Astrocyte (in vitro differentiated cells and primary cell): ENCODE results near the gene FARS2. TPM values are rescaled to one million over a fixed set of nuclear protein-coding genes. Genes with fewer than 3 reads are reported as not detected.

ENCODE experiments used
- DNase-seq: peaks from one replicate; pipeline ENCODE4 v3.0.0-alpha.2; 2010; ENCODE audit warnings: low read depth
- FAIRE-seq: peaks from 2 replicates; lab custom pipeline; 2011; peaks lifted over from hg19 to GRCh38; lab: Jason Lieb, UNC
- H2AFZ ChIP-seq: 2 replicates; pipeline ENCODE4 v1.6.0; 2012; ENCODE audit warnings: low read depth, low read length, inconsistent platforms
- H3K27ac ChIP-seq: 2 replicates; pipeline ENCODE4 v1.5.1; 2011; ENCODE audit warnings: low read depth, low read length, inconsistent platforms
- H3K27me3 ChIP-seq: 2 replicates; pipeline ENCODE4 v1.6.0; 2011; ENCODE audit warnings: low read length, inconsistent platforms; ENCODE audit not compliant: insufficient read depth
- H3K36me3 ChIP-seq: 2 replicates; pipeline ENCODE4 v1.5.1; 2011; ENCODE audit warnings: low read length, inconsistent platforms; ENCODE audit not compliant: insufficient read depth
- H3K4me1 ChIP-seq: 2 replicates; pipeline ENCODE4 v1.5.1; 2011; ENCODE audit warnings: low read length, inconsistent platforms; ENCODE audit not compliant: insufficient read depth
- H3K4me2 ChIP-seq: 2 replicates; pipeline ENCODE4 v1.6.0; 2012; ENCODE audit warnings: low read length, inconsistent platforms
- H3K4me3 ChIP-seq: 2 replicates; pipeline ENCODE4 v1.5.1; 2011; ENCODE audit warnings: low read depth, mild to moderate bottlenecking, low read length, inconsistent platforms; ENCODE audit not compliant: insufficient read depth
- H3K79me2 ChIP-seq: 2 replicates; pipeline ENCODE4 v1.6.0; 2012; ENCODE audit warnings: mild to moderate bottlenecking, low read length, inconsistent platforms; ENCODE audit not compliant: insufficient read depth
- H3K9ac ChIP-seq: 2 replicates; pipeline ENCODE4 v1.6.0; 2012; ENCODE audit warnings: mild to moderate bottlenecking, low read length, inconsistent platforms
- H3K9me3 ChIP-seq: 2 replicates; pipeline ENCODE4 v1.5.1; 2012; ENCODE audit warnings: low read depth, mild to moderate bottlenecking, low read length, inconsistent platforms; ENCODE audit not compliant: insufficient read depth
- H4K20me1 ChIP-seq: 2 replicates; pipeline ENCODE4 v1.6.0; 2012; ENCODE audit warnings: low read length, inconsistent platforms; ENCODE audit not compliant: insufficient read depth
- H3K27ac Mint-ChIP-seq: one replicate; pipeline ENCODE4 v1.8.0; 2021; ENCODE audit warnings: mild to moderate bottlenecking, mixed read lengths; ENCODE audit not compliant: unreplicated experiment
- H3K27me3 Mint-ChIP-seq: one replicate; pipeline ENCODE4 v1.8.0; 2021; ENCODE audit warnings: low read depth, mixed read lengths; ENCODE audit not compliant: unreplicated experiment
- H3K36me3 Mint-ChIP-seq: one replicate; pipeline ENCODE4 v1.8.0; 2021; ENCODE audit warnings: low read depth, mixed read lengths; ENCODE audit not compliant: unreplicated experiment
- H3K4me1 Mint-ChIP-seq: one replicate; pipeline ENCODE4 v1.8.0; 2021; ENCODE audit warnings: low read depth, mixed read lengths; ENCODE audit not compliant: unreplicated experiment
- H3K4me3 Mint-ChIP-seq: one replicate; pipeline ENCODE4 v1.8.0; 2021; ENCODE audit warnings: mild to moderate bottlenecking, moderate library complexity, mixed read lengths; ENCODE audit not compliant: unreplicated experiment
- H3K9me3 Mint-ChIP-seq: one replicate; pipeline ENCODE4 v1.8.0; 2021; ENCODE audit warnings: mild to moderate bottlenecking, mixed read lengths; ENCODE audit not compliant: unreplicated experiment
- CTCF ChIP-seq: IDR thresholded peaks from 2 replicates; pipeline ENCODE4 v1.5.1; 2011; ENCODE audit warnings: low read depth, mild to moderate bottlenecking, inconsistent platforms, low read length, moderate library complexity; ENCODE audit not compliant: insufficient read depth
- EZH2 ChIP-seq: IDR thresholded peaks from 2 replicates; pipeline ENCODE4 v1.6.1; 2012; ENCODE audit warnings: mild to moderate bottlenecking, low read length, inconsistent platforms; ENCODE audit not compliant: insufficient read depth
- total RNA-seq: library from RNA; stranded (reverse); gene quantifications from 2 replicates; pipeline ENCODE4 v1.2.1, GENCODE V29; 2021

The FARS2 gene
- total RNA-seq, 1 donor from 2014 or later: 13.3 TPM

- Histone ChIP-seq H2AFZ (no peak overlapping the region), H3K36me3 (no peaks in the 10 kb centered on the region), H4K20me1 (peaks cover 6% of the 10 kb centered on the region), H3K4me3 (no peak overlapping the region), H3K4me2 (no peak overlapping the region), H3K79me2 (no peaks in the 10 kb centered on the region), H3K9me3 (no peaks in the 10 kb centered on the region), H3K27ac (no peak overlapping the region), H3K27me3 (no peaks in the 10 kb centered on the region), H3K4me1 (no peaks in the 10 kb centered on the region), H3K9ac (no peak overlapping the region)
- no peaks in the 10 kb centered on the region for H3K27me3 Mint-ChIP-seq
- no peak overlapping the region for H3K27ac Mint-ChIP-seq
- TF ChIP-seq EZH2 (no peak), CTCF (no peak)
- H3K36me3 Mint-ChIP-seq: peaks cover 3% of the 10 kb centered on the region
- no peak for DNase-seq
- no peaks in the 10 kb centered on the region for H3K9me3 Mint-ChIP-seq
- no peak overlapping the region for H3K4me3 Mint-ChIP-seq
- no peak for FAIRE-seq
- peaks cover 6% of the 10 kb centered on the region for H3K4me1 Mint-ChIP-seq
These were observed 82.7 kb downstream of the FARS2 start for GRCh38 chr6:5343998-5344397.

GRCh38 chr6:5345324-5345723 lies 84.0 kb downstream of the FARS2 start:
- Histone ChIP-seq H3K4me3 (no peak overlapping the region), H2AFZ (no peak overlapping the region), H3K27me3 (no peaks in the 10 kb centered on the region), H4K20me1 (no peaks in the 10 kb centered on the region), H3K4me2 (no peak overlapping the region), H3K36me3 (no peaks in the 10 kb centered on the region), H3K27ac (no peak overlapping the region), H3K4me1 (no peaks in the 10 kb centered on the region), H3K9ac (no peak overlapping the region), H3K9me3 (no peaks in the 10 kb centered on the region), H3K79me2 (no peaks in the 10 kb centered on the region)
- Mint-ChIP-seq H3K27ac (no peak overlapping the region), H3K27me3 (no peaks in the 10 kb centered on the region), H3K36me3 (peaks cover 3% of the 10 kb centered on the region), H3K4me3 (no peak overlapping the region), H3K4me1 (peaks cover 6% of the 10 kb centered on the region), H3K9me3 (no peaks in the 10 kb centered on the region)
- FAIRE-seq (no peak), DNase-seq (no peak)
- TF ChIP-seq CTCF (no peak), EZH2 (no peak)

- H3K79me2 ChIP-seq: no peaks in the 10 kb centered on the region
- no peak overlapping the region for H3K4me3 Mint-ChIP-seq
- no peak overlapping the region for H3K9ac ChIP-seq
- no peak overlapping the region for H3K27ac Mint-ChIP-seq
- no peaks in the 10 kb centered on the region for H4K20me1 ChIP-seq
- no peaks in the 10 kb centered on the region for H3K4me1 ChIP-seq
- DNase-seq (no peak), FAIRE-seq (no peak)
- no peak overlapping the region for H3K27ac ChIP-seq
- H3K4me3 ChIP-seq: no peak overlapping the region
- H3K36me3 Mint-ChIP-seq: no peaks in the 10 kb centered on the region
- no peaks in the 10 kb centered on the region for H3K9me3 Mint-ChIP-seq
- no peak overlapping the region for H3K4me2 ChIP-seq
- H3K36me3 ChIP-seq: no peaks in the 10 kb centered on the region
- no peaks in the 10 kb centered on the region for H3K4me1 Mint-ChIP-seq
- H3K27me3 ChIP-seq: no peaks in the 10 kb centered on the region
- TF ChIP-seq EZH2 (no peak), CTCF (no peak)
- H2AFZ ChIP-seq: no peak overlapping the region
- H3K27me3 Mint-ChIP-seq: no peaks in the 10 kb centered on the region
- H3K9me3 ChIP-seq: no peaks in the 10 kb centered on the region
These were observed 90.4 kb downstream of the FARS2 start for GRCh38 chr6:5351552-5352210.
